Nephron progenitor cell (in vitro differentiated cells): ENCODE data around the gene CA5A.
"Not testable (repeated sequence)": the region's sequence is repeated elsewhere in the genome, so short reads cannot be mapped to it uniquely, and the experiment has no call there.

Source experiments
- DNase-seq: peaks from one replicate; pipeline ENCODE4 v3.0.0; 2021
- H3K27ac Mint-ChIP-seq: 2 replicates; pipeline ENCODE4 v1.8.0; 2021; ENCODE audit warnings: mild to moderate bottlenecking, moderate library complexity, mixed read lengths
- H3K27me3 Mint-ChIP-seq: 2 replicates; pipeline ENCODE4 v1.8.0; 2021; ENCODE audit warnings: mild to moderate bottlenecking, low read depth, mixed read lengths; ENCODE audit not compliant: poor library complexity
- H3K36me3 Mint-ChIP-seq: 2 replicates; pipeline ENCODE4 v1.8.0; 2021; ENCODE audit warnings: low read depth, mixed read lengths
- H3K4me1 Mint-ChIP-seq: 2 replicates; pipeline ENCODE4 v1.8.0; 2021; ENCODE audit warnings: mixed read lengths
- H3K4me3 Mint-ChIP-seq: 2 replicates; pipeline ENCODE4 v1.8.0; 2021; ENCODE audit warnings: mild to moderate bottlenecking, moderate library complexity, mixed read lengths
- H3K9me3 Mint-ChIP-seq: 2 replicates; pipeline ENCODE4 v1.8.0; 2021; ENCODE audit warnings: mild to moderate bottlenecking, moderate library complexity, mixed read lengths
- CTCF ChIP-seq: fragments of 200-600 bp; sonication (generic); IDR thresholded peaks from 2 replicates; pipeline ENCODE4 v1.5.0; 2021; ENCODE audit warnings: antibody characterized with exemption

Gene CA5A

GRCh38 chr16:87909203-87909935 is 27.0 kb downstream of the CA5A start:
- H3K27me3 Mint-ChIP-seq = peaks cover 34% of the 10 kb centered on the region
- H3K27ac Mint-ChIP-seq, H3K9me3 Mint-ChIP-seq, H3K4me1 Mint-ChIP-seq, H3K36me3 Mint-ChIP-seq, H3K4me3 Mint-ChIP-seq: not testable (repeated sequence)
- peak; percentile 95 for TF ChIP-seq CTCF
- peak; percentile 88 for DNase-seq

- not testable (repeated sequence) for H3K9me3 Mint-ChIP-seq
Observed at GRCh38 chr16:87908101-87908500, 28.2 kb downstream of the CA5A start.

GRCh38 chr16:87905521-87905920 is 30.8 kb downstream of the CA5A start:
- not testable (repeated sequence) for H3K9me3 Mint-ChIP-seq, H3K4me1 Mint-ChIP-seq, H3K4me3 Mint-ChIP-seq, DNase-seq, H3K27ac Mint-ChIP-seq, H3K36me3 Mint-ChIP-seq
- H3K27me3 Mint-ChIP-seq = peaks cover 20% of the 10 kb centered on the region

More at GRCh38 chr16:87908101-87908500, 28.2 kb downstream of the CA5A start:
- H3K36me3 Mint-ChIP-seq, H3K27ac Mint-ChIP-seq, H3K4me1 Mint-ChIP-seq, H3K4me3 Mint-ChIP-seq, DNase-seq: not testable (repeated sequence)
- peaks cover 28% of the 10 kb centered on the region for H3K27me3 Mint-ChIP-seq

- not testable (repeated sequence) for DNase-seq, H3K36me3 Mint-ChIP-seq, H3K4me3 Mint-ChIP-seq, H3K9me3 Mint-ChIP-seq, H3K4me1 Mint-ChIP-seq, H3K27ac Mint-ChIP-seq
- H3K27me3 Mint-ChIP-seq = peaks cover 20% of the 10 kb centered on the region
Observed at GRCh38 chr16:87904963-87905362, 31.4 kb downstream of the CA5A start.

- not testable (repeated sequence) for H3K27ac Mint-ChIP-seq, H3K9me3 Mint-ChIP-seq, DNase-seq, H3K27me3 Mint-ChIP-seq, H3K4me3 Mint-ChIP-seq, H3K36me3 Mint-ChIP-seq
- peaks cover 12% of the 10 kb centered on the region for H3K4me1 Mint-ChIP-seq
Observed at GRCh38 chr16:87900489-87900888, 35.8 kb downstream of the CA5A start.

GRCh38 chr16:87897521-87898505 is 38.5 kb downstream of the CA5A start:
- no peaks in the 10 kb centered on the region for H3K27me3 Mint-ChIP-seq
- no peaks in the 10 kb centered on the region for H3K9me3 Mint-ChIP-seq
- no peaks in the 10 kb centered on the region for H3K36me3 Mint-ChIP-seq
- no peak for TF ChIP-seq CTCF
- no peak overlapping the region for H3K27ac Mint-ChIP-seq
- no peak overlapping the region for H3K4me3 Mint-ChIP-seq
- no peak for DNase-seq
- peaks cover 12% of the 10 kb centered on the region for H3K4me1 Mint-ChIP-seq

DNA sequence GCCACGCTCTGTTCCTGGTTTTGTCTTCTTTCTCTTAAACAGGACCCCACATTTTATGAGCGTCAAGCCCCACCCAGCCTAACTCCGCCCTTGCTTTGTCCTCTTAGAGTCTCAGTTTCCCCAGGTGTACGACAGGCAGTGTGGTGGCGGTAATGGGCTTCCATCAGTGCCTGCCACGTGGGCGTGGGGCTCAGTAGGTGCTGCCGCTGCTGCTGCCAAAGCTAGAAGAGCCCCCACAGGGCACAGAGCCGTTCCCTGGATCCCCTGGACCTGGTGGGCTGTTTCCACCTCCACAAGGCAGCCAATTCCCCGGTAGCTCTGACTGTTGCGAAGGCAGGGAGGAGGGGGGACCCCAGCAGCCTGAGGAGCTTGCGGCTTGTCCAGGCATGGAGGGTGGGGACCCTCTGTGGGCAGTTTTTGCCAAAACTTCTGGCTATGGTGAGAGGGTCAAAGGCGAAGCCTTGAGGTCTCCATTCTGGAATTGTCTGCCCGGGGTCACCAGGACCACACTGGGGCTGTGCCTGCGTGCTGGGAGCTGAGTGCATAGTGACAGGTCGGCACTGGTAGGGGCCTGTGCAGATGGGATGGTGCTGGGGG is 39.3 kb downstream of the CA5A start:
- H3K9me3 Mint-ChIP-seq, H3K4me3 Mint-ChIP-seq, DNase-seq, H3K27me3 Mint-ChIP-seq, H3K36me3 Mint-ChIP-seq: not testable (repeated sequence)
- peak overlapping the region; percentile 29 for H3K27ac Mint-ChIP-seq
- peaks cover 12% of the 10 kb centered on the region for H3K4me1 Mint-ChIP-seq

GRCh38 chr16:87896176-87896890 is 40.0 kb downstream of the CA5A start:
- Mint-ChIP-seq H3K4me1 (peaks cover 12% of the 10 kb centered on the region), H3K27ac (peak overlapping the region; percentile 29)
- not testable (repeated sequence) for H3K9me3 Mint-ChIP-seq, H3K4me3 Mint-ChIP-seq, DNase-seq, H3K36me3 Mint-ChIP-seq, H3K27me3 Mint-ChIP-seq
